ENCODE measurements around the gene KLRF1.

- no peak for TF ChIP-seq CTCF (conservative IDR thresholded peaks at IDR 0.05; ENCODE audit: low read length)
- TF ChIP-seq EZH2phosphoT487 (IDR thresholded peaks at IDR 0.05; ENCODE audit: borderline replicate concordance), result no peak
Observed at GRCh38 chr12:9864913-9865675, 37.8 kb downstream of the KLRF1 start.

Measured in Loucy (cell line).